Sigmoid colon (tissue), 4 donors: ENCODE measurements around the gene LMBR1.

Source experiments
- EP300 ChIP-seq, 4 donors: sonication (generic); formaldehyde crosslinking; IDR thresholded peaks; one replicate each; pipeline ENCODE4 v1.6.1; 2017; ENCODE audit warnings: antibody characterized with exemption in 4 of 4
- POLR2A ChIP-seq, 2 donors: fragments of 450-650 bp; IDR thresholded peaks; one replicate each; pipeline ENCODE4 v1.6.1; 2016; ENCODE audit warnings: antibody characterized with exemption in 2 of 2, mild to moderate bottlenecking in 2 of 2, moderate library complexity in 2 of 2
- POLR2AphosphoS5 ChIP-seq, 4 donors: sonication (generic); formaldehyde crosslinking; IDR thresholded peaks; one replicate each; pipeline ENCODE4 v1.6.1; 2017; ENCODE audit warnings: antibody characterized with exemption in 4 of 4
- TF ChIP-seq, protein P1 (sequence below), 4 experiments: fragments of 450-650 bp in 3 of 4; fragments of 200-600 bp in 1 of 4; IDR thresholded peaks; one replicate each; pipeline ENCODE4 v1.5.1; 2016 to 2019; ENCODE audit warnings: antibody characterized with exemption in 4 of 4, mild to moderate bottlenecking in 3 of 4, moderate library complexity in 2 of 4

DNA sequence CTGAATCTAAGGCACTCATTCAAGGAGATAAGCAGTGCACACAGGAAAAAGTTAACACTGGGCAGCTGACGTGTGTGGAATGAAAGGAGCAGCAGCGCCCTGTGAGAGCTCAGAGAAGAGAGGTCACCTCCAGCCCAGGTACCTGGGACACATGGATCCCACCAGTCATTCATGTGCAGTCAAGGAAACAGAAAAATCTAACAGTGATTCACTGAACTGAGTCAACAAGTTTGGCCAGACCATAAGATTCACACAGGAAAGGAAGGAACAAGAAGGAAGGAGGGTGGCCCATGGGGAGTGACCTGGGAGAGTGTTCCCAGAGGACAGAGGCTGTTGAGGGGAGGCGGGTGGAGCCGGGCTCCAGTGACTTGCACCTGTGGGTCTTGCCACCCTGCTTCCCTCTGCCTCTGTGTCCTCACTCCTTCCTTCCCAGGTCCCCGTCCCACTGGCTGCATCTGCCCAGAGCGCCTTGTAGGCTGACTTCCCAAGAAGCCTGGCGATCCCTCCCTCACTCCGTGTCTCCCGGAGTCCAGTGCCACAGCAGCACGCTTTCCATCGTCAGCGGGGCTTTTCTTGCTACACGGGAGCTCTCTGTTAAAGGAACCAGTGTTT lies 224.7 kb downstream of the LMBR1 start:
- TF ChIP-seq POLR2A (IDR thresholded peaks at IDR 0.05), result no peak
- TF ChIP-seq, protein P1, sequence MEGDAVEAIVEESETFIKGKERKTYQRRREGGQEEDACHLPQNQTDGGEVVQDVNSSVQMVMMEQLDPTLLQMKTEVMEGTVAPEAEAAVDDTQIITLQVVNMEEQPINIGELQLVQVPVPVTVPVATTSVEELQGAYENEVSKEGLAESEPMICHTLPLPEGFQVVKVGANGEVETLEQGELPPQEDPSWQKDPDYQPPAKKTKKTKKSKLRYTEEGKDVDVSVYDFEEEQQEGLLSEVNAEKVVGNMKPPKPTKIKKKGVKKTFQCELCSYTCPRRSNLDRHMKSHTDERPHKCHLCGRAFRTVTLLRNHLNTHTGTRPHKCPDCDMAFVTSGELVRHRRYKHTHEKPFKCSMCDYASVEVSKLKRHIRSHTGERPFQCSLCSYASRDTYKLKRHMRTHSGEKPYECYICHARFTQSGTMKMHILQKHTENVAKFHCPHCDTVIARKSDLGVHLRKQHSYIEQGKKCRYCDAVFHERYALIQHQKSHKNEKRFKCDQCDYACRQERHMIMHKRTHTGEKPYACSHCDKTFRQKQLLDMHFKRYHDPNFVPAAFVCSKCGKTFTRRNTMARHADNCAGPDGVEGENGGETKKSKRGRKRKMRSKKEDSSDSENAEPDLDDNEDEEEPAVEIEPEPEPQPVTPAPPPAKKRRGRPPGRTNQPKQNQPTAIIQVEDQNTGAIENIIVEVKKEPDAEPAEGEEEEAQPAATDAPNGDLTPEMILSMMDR (IDR thresholded peaks at IDR 0.05), result no peak
- no peak for TF ChIP-seq POLR2AphosphoS5 (IDR thresholded peaks at IDR 0.05)
- no peak for TF ChIP-seq EP300 (IDR thresholded peaks at IDR 0.05)
